GM12873 (cell line): ENCODE results near the gene FMN2.

ENCODE experiments used
- CTCF ChIP-seq: IDR thresholded peaks from 2 replicates; pipeline ENCODE4 v1.5.1; 2012; ENCODE audit warnings: low read depth, mild to moderate bottlenecking, moderate library complexity, low read length, control low read depth; ENCODE audit not compliant: insufficient read depth; ENCODE audit errors: missing control alignments

FMN2 gene

GRCh38 chr1:240194120-240194519 lies 102.4 kb downstream of the FMN2 start:
- TF ChIP-seq CTCF: no peak

- TF ChIP-seq CTCF: no peak
These were observed 106.7 kb downstream of the FMN2 start for GRCh38 chr1:240198376-240198775.

GRCh38 chr1:240199758-240200645 lies 108.3 kb downstream of the FMN2 start:
- no peak for TF ChIP-seq CTCF

GRCh38 chr1:240201931-240202330 lies 110.2 kb downstream of the FMN2 start:
- TF ChIP-seq CTCF: no peak

- TF ChIP-seq CTCF: no peak
These were observed 115.5 kb downstream of the FMN2 start for GRCh38 chr1:240207073-240207709.

GRCh38 chr1:240210026-240210425 lies 118.3 kb downstream of the FMN2 start:
- TF ChIP-seq CTCF: no peak

- no peak for TF ChIP-seq CTCF
These were observed 120.9 kb downstream of the FMN2 start for GRCh38 chr1:240212556-240212955.
